NT2/D1 (cell line): ENCODE measurements around the gene ACVR1C.

Source experiments
- DNase-seq: peaks from one replicate; pipeline ENCODE4 v3.0.0-alpha.2; 2011; ENCODE audit warnings: low read depth, low spot score
- H3K27me3 ChIP-seq: 2 replicates; pipeline ENCODE4 v1.6.0; 2011; ENCODE audit warnings: mild to moderate bottlenecking; ENCODE audit not compliant: insufficient read length, insufficient read depth
- H3K36me3 ChIP-seq: 2 replicates; pipeline ENCODE4 v1.6.1; 2011; ENCODE audit warnings: mild to moderate bottlenecking, low read length, mixed read lengths; ENCODE audit not compliant: insufficient read depth, insufficient read length
- H3K4me1 ChIP-seq: 2 replicates; pipeline ENCODE4 v1.5.1; 2011; ENCODE audit not compliant: insufficient read depth, insufficient read length
- H3K4me3 ChIP-seq: 2 replicates; pipeline ENCODE4 v1.5.1; 2011; ENCODE audit warnings: low read depth; ENCODE audit not compliant: insufficient read length
- H3K9ac ChIP-seq: 2 replicates; pipeline ENCODE4 v1.6.0; 2011; ENCODE audit warnings: low read depth; ENCODE audit not compliant: insufficient read length
- H3K9me3 ChIP-seq: 2 replicates; pipeline ENCODE4 v1.5.1; 2011; ENCODE audit warnings: mild to moderate bottlenecking, low read length; ENCODE audit not compliant: insufficient read depth
- SUZ12 ChIP-seq: IDR thresholded peaks from 2 replicates; pipeline ENCODE4 v1.6.1; 2011; ENCODE audit not compliant: insufficient read length, insufficient read depth; ENCODE audit errors: extremely low read depth
- YY1 ChIP-seq: IDR thresholded peaks from 2 replicates; pipeline ENCODE4 v1.6.1; 2011; ENCODE audit not compliant: insufficient read length, insufficient read depth
- ZNF274 ChIP-seq: IDR thresholded peaks from 2 replicates; pipeline ENCODE4 v1.6.1; 2011; ENCODE audit warnings: mild to moderate bottlenecking, low read depth, low read length

Gene ACVR1C

GRCh38 chr2:157628477-157629415, at the start of gene ACVR1C:
Gene ACVR1C (minus strand): TSS chr2:157628864. CDS start chr2:157628644, 220 bp downstream.
- no peaks in the 10 kb centered on the region for H3K36me3 ChIP-seq
- no peaks in the 10 kb centered on the region for H3K4me1 ChIP-seq
- H3K27me3 ChIP-seq = peaks cover 28% of the 10 kb centered on the region
- peak; percentile 92 for DNase-seq
- peak within 1 kb of the TSS; percentile 72 for H3K9ac ChIP-seq
- H3K9me3 ChIP-seq = no peaks in the 10 kb centered on the region
- H3K4me3 ChIP-seq = peak within 1 kb of the TSS; percentile 59
- TF ChIP-seq YY1 = no peak
- TF ChIP-seq SUZ12 = peak; percentile 57

GRCh38 chr2:157677941-157678340, 49.3 kb upstream of the ACVR1C start:
- Histone ChIP-seq H3K4me1 (no peaks in the 10 kb centered on the region), H3K9me3 (no peaks in the 10 kb centered on the region), H3K4me3 (no peak overlapping the region), H3K36me3 (no peaks in the 10 kb centered on the region), H3K9ac (no peak overlapping the region), H3K27me3 (peaks cover 2% of the 10 kb centered on the region)
- TF ChIP-seq SUZ12 (no peak), ZNF274 (no peak), YY1 (no peak)
- DNase-seq = no peak

- Histone ChIP-seq H3K4me1 (no peaks in the 10 kb centered on the region), H3K36me3 (no peaks in the 10 kb centered on the region), H3K4me3 (no peak overlapping the region), H3K9me3 (no peaks in the 10 kb centered on the region), H3K27me3 (no peaks in the 10 kb centered on the region), H3K9ac (no peak overlapping the region)
- no peak for TF ChIP-seq ZNF274
- TF ChIP-seq SUZ12 = no peak
- no peak for TF ChIP-seq YY1
- DNase-seq = no peak
These were observed 43.5 kb upstream of the ACVR1C start for GRCh38 chr2:157672129-157672528.

GRCh38 chr2:157662401-157662800, 33.7 kb upstream of the ACVR1C start:
- Histone ChIP-seq H3K4me1 (no peaks in the 10 kb centered on the region), H3K9me3 (no peaks in the 10 kb centered on the region), H3K27me3 (no peaks in the 10 kb centered on the region), H3K4me3 (no peak overlapping the region), H3K9ac (no peak overlapping the region), H3K36me3 (no peaks in the 10 kb centered on the region)
- no peak for DNase-seq
- TF ChIP-seq SUZ12 (no peak), YY1 (no peak), ZNF274 (no peak)

GRCh38 chr2:157661776-157662175, 33.1 kb upstream of the ACVR1C start:
- Histone ChIP-seq H3K36me3 (no peaks in the 10 kb centered on the region), H3K4me1 (no peaks in the 10 kb centered on the region), H3K4me3 (no peak overlapping the region), H3K9ac (no peak overlapping the region), H3K27me3 (no peaks in the 10 kb centered on the region), H3K9me3 (no peaks in the 10 kb centered on the region)
- DNase-seq = no peak
- TF ChIP-seq SUZ12 = no peak
- TF ChIP-seq ZNF274 = no peak
- TF ChIP-seq YY1 = no peak

- Histone ChIP-seq H3K36me3 (no peaks in the 10 kb centered on the region), H3K27me3 (no peaks in the 10 kb centered on the region)
- no peak for DNase-seq
These were observed 29.2 kb upstream of the ACVR1C start for GRCh38 chr2:157657858-157658257.

GRCh38 chr2:157657101-157657500, 28.4 kb upstream of the ACVR1C start:
- Histone ChIP-seq H3K36me3 (no peaks in the 10 kb centered on the region), H3K9me3 (no peaks in the 10 kb centered on the region), H3K4me1 (no peaks in the 10 kb centered on the region), H3K9ac (no peak overlapping the region), H3K27me3 (no peaks in the 10 kb centered on the region), H3K4me3 (no peak overlapping the region)
- DNase-seq = no peak
- TF ChIP-seq YY1 (no peak), SUZ12 (no peak), ZNF274 (no peak)

More at GRCh38 chr2:157657858-157658257, 29.2 kb upstream of the ACVR1C start:
- H3K4me1 ChIP-seq = no peaks in the 10 kb centered on the region
- no peak overlapping the region for H3K4me3 ChIP-seq
- H3K9me3 ChIP-seq = no peaks in the 10 kb centered on the region
- TF ChIP-seq SUZ12 = no peak
- no peak for TF ChIP-seq YY1
- no peak for TF ChIP-seq ZNF274
- no peak overlapping the region for H3K9ac ChIP-seq
